HG02571 (cell line): ENCODE data around the gene C9.
"Not testable (repeated sequence)": the region's sequence is repeated elsewhere in the genome, so short reads cannot be mapped to it uniquely, and the experiment has no call there.

Experiments
- ATAC-seq: cut with Tn5 transposase; IDR thresholded peaks from one replicate; pipeline ENCODE4 v1.9.1; 2021; ENCODE audit warnings: mild to moderate bottlenecking, moderate library complexity; ENCODE audit not compliant: unreplicated experiment

C9 gene

GRCh38 chr5:39266442-39266841 is 97.9 kb downstream of the C9 start:
- ATAC-seq, result no peak

GRCh38 chr5:39264528-39264927 is 99.8 kb downstream of the C9 start:
- ATAC-seq, result peak; percentile 72

- ATAC-seq, result no peak
Observed at GRCh38 chr5:39262981-39263380, 101.3 kb downstream of the C9 start.

GRCh38 chr5:39260095-39260494 is 104.2 kb downstream of the C9 start:
- no peak for ATAC-seq

GRCh38 chr5:39257554-39257953 is 106.7 kb downstream of the C9 start:
- ATAC-seq, result no peak

- ATAC-seq, result no peak
Observed at GRCh38 chr5:39256477-39257235, 107.6 kb downstream of the C9 start.

GRCh38 chr5:39255406-39255805 is 108.9 kb downstream of the C9 start:
- no peak for ATAC-seq

GRCh38 chr5:39254671-39255070 is 109.6 kb downstream of the C9 start:
- ATAC-seq, result no peak

GRCh38 chr5:39253196-39253595 is 111.1 kb downstream of the C9 start:
- no peak for ATAC-seq

GRCh38 chr5:39249564-39250274 is 114.6 kb downstream of the C9 start:
- ATAC-seq, result no peak

GRCh38 chr5:39249069-39249468 is 115.2 kb downstream of the C9 start:
- no peak for ATAC-seq

GRCh38 chr5:39240750-39241149 is 123.5 kb downstream of the C9 start:
- no peak for ATAC-seq

GRCh38 chr5:39238366-39239105 is 125.8 kb downstream of the C9 start:
- no peak for ATAC-seq

GRCh38 chr5:39236718-39237117 is 127.6 kb downstream of the C9 start:
- no peak for ATAC-seq

GRCh38 chr5:39235648-39236047 is 128.6 kb downstream of the C9 start:
- no peak for ATAC-seq

GRCh38 chr5:39234494-39234893 is 129.8 kb downstream of the C9 start:
- ATAC-seq, result not testable (repeated sequence)
